Subcutaneous adipose tissue (tissue), 4 donors: Measurements from ENCODE around the gene CAPNS1. TPM values are rescaled to one million over a fixed set of nuclear protein-coding genes. Genes with fewer than 3 reads are reported as not detected.

Source experiments
- CTCF ChIP-seq: fragments of 450-650 bp; IDR thresholded peaks from one replicate; pipeline ENCODE4 v1.5.1; 2016; ENCODE audit warnings: low read depth, mild to moderate bottlenecking, control low read depth, antibody characterized with exemption, moderate library complexity
- total RNA-seq, 4 donors: library from RNA; depleted of rRNA; stranded (reverse); fragments of >200 nt; gene quantifications; one replicate each; pipeline ENCODE4 v1.1.0, GENCODE V29; 2016

The CAPNS1 gene
- total RNA-seq, 4 donors from 2014 or later, result 211 to 331 (median 247) TPM

- no peak for TF ChIP-seq CTCF
These were observed 24.2 kb upstream of the CAPNS1 start, which contains the start of gene TBCB for GRCh38 chr19:36115453-36116343. Gene TBCB, plus strand, starts transcription at chr19:36115468. Its CDS starts 93 bp downstream, at chr19:36115561.

- TF ChIP-seq CTCF, result no peak
These were observed 23.6 kb upstream of the CAPNS1 start for GRCh38 chr19:36116344-36116637.

- no peak for TF ChIP-seq CTCF
These were observed 19.5 kb upstream of the CAPNS1 start for GRCh38 chr19:36120092-36120983.

GRCh38 chr19:36120984-36121358 is 18.9 kb upstream of the CAPNS1 start:
- no peak for TF ChIP-seq CTCF

GRCh38 chr19:36121486-36122124 is 18.3 kb upstream of the CAPNS1 start:
- TF ChIP-seq CTCF, result no peak

- TF ChIP-seq CTCF, result no peak
These were observed 14.3 kb upstream of the CAPNS1 start for GRCh38 chr19:36125557-36125956.

GRCh38 chr19:36128392-36128736 is 11.5 kb upstream of the CAPNS1 start:
- no peak for TF ChIP-seq CTCF
